ENCODE measurements around the gene GTPBP2. TPM values are rescaled to one million over a fixed set of nuclear protein-coding genes. Genes with fewer than 3 reads are reported as not detected.

GTPBP2 gene
- total RNA-seq, 3 donors from 2014 or later: 61.1 to 100 (median 82.1) TPM

GRCh38 chr6:43575772-43576551 lies 53.1 kb downstream of the GTPBP2 start, which contains the start of the genes POLH and XPO5:
TSS of gene POLH (plus strand) at chr6:43576185. CDS start at chr6:43582320, 6,135 bp downstream.
TSS of gene XPO5 (minus strand) at chr6:43576038. CDS start at chr6:43575864, 174 bp downstream.
- Histone ChIP-seq H3K36me3 (ENCODE audit: low read depth) (no peaks in the 10 kb centered on the region), H3K9me3 (no peaks in the 10 kb centered on the region), H3K4me1 (ENCODE audit: low read depth) (peaks cover 8% of the 10 kb centered on the region), H3K4me3 (peak within 1 kb of the TSS; percentile 79)
- ATAC-seq (peak; percentile 99), DNase-seq (peak; percentile 95 to 96 (median 95))
- no peak for TF ChIP-seq CTCF (IDR thresholded peaks at IDR 0.05)
- intact Hi-C loops (cut with DNase I, micrococcal nuclease): no loop called here

- ATAC-seq: peak; percentile 47
- H3K36me3 ChIP-seq (ENCODE audit: low read depth): no peaks in the 10 kb centered on the region
- peak overlapping the region; percentile 79 for H3K4me3 ChIP-seq
- H3K4me1 ChIP-seq (ENCODE audit: low read depth): peaks cover 8% of the 10 kb centered on the region
- no peak for TF ChIP-seq CTCF (IDR thresholded peaks at IDR 0.05)
- no peaks in the 10 kb centered on the region for H3K9me3 ChIP-seq
- peak in 1 of 3 donors; percentile 31 for DNase-seq
- intact Hi-C loops (cut with DNase I, micrococcal nuclease): no loop called here
Measured at GRCh38 chr6:43575105-43575771, 53.8 kb downstream of the GTPBP2 start.

GRCh38 chr6:43572015-43572414 lies 57.0 kb downstream of the GTPBP2 start:
- DNase-seq (no peak), ATAC-seq (no peak)
- Histone ChIP-seq H3K4me1 (ENCODE audit: low read depth) (no peaks in the 10 kb centered on the region), H3K9me3 (no peaks in the 10 kb centered on the region), H3K4me3 (no peak overlapping the region), H3K36me3 (ENCODE audit: low read depth) (peaks cover under 1% of the 10 kb centered on the region)
- intact Hi-C loops (cut with DNase I, micrococcal nuclease): no loop called here
- TF ChIP-seq CTCF (IDR thresholded peaks at IDR 0.05): no peak

- H3K36me3 ChIP-seq (ENCODE audit: low read depth): peaks cover 7% of the 10 kb centered on the region
- no peak for DNase-seq
- no peak for TF ChIP-seq CTCF (IDR thresholded peaks at IDR 0.05)
- no peak overlapping the region for H3K4me3 ChIP-seq
- intact Hi-C loops (cut with DNase I, micrococcal nuclease): no loop called here
- ATAC-seq: no peak
- H3K9me3 ChIP-seq: no peaks in the 10 kb centered on the region
- no peaks in the 10 kb centered on the region for H3K4me1 ChIP-seq (ENCODE audit: low read depth)
Measured at GRCh38 chr6:43570876-43571441, 58.1 kb downstream of the GTPBP2 start.

Other genes with a start within 250 kb of the GTPBP2 start
- 10 to 100 TPM; 25.3 to 43.3 (median 37.4) TPM for gene ABCC10, start 201.7 kb downstream of the GTPBP2 start, total RNA-seq
- under 1 TPM in 1 of 3 donors, not detected in 2; 0.47 TPM for gene DLK2, start 173.7 kb downstream of the GTPBP2 start, total RNA-seq
- 10 to 100 TPM; 20.8 to 33.8 (median 26.3) TPM for gene TJAP1, start 151.7 kb downstream of the GTPBP2 start, total RNA-seq
- 1 to 10 TPM in 1 of 3 donors, under 1 TPM in 2; 0.23 to 1.2 (median 0.46) TPM for gene LRRC73, start 118.9 kb downstream of the GTPBP2 start, total RNA-seq
- gene YIPF3, start 112.3 kb downstream of the GTPBP2 start, total RNA-seq: 100 to 1,000 TPM in 2 of 3 donors, 10 to 100 TPM in 1; 88.4 to 131 (median 105) TPM
- 10 to 100 TPM; 27.5 to 29.8 (median 27.9) TPM for gene POLR1C, start 112.2 kb downstream of the GTPBP2 start, total RNA-seq
- gene XPO5, start 53.2 kb downstream of the GTPBP2 start, total RNA-seq: 10 to 100 TPM; 24.0 to 29.4 (median 29.2) TPM
- 10 to 100 TPM; 12.0 to 17.1 (median 14.2) TPM for gene POLH, start 53.1 kb downstream of the GTPBP2 start, total RNA-seq
- gene MAD2L1BP, start 6.6 kb upstream of the GTPBP2 start, total RNA-seq: 10 to 100 TPM; 25.7 to 51.4 (median 41.4) TPM
- gene RSPH9, start 15.8 kb upstream of the GTPBP2 start, total RNA-seq: under 1 TPM in 1 of 3 donors, not detected in 2; 0.12 TPM
- gene MRPS18A, start 58.5 kb upstream of the GTPBP2 start, total RNA-seq: 10 to 100 TPM; 36.9 to 65.7 (median 61.9) TPM
- 100 to 1,000 TPM in 1 of 3 donors, 10 to 100 TPM in 2; 89.4 to 165 (median 94.7) TPM for gene VEGFA, start 140.9 kb upstream of the GTPBP2 start, total RNA-seq

Data from mucosa of descending colon (tissue), 3 donors.